ENCODE data around the gene OR5I1. TPM values are rescaled to one million over a fixed set of nuclear protein-coding genes. Genes with fewer than 3 reads are reported as not detected.
A peak's percentile ranks its signal among the peaks of the same experiment; 100 is the strongest.

Gene OR5I1
- total and polyA plus RNA-seq, 2 experiments from 2014 or later = not detected

DNA sequence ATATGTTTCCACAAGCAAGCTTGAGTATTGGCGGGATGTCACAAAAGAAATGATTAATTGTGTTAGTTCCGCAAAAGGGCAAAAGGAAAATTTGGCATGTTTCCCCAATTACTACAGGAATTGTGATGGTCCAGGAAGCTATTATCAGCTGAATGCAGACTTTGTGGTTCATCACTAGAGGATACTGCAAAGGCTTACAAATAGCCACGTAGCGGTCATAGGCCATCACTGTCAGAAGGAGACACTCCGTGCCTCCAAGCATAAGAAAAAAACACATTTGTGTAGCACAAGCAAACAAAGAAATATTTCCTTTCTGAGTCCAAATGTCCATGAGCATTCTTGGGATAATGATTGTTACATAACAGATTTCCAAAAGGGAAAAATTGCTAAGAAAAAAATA lies 31.7 kb upstream of the OR5I1 start:
- no peaks in the 10 kb centered on the region for H3K4me1 Mint-ChIP-seq
- H2AFZ ChIP-seq = no peak overlapping the region
- H4K20me1 ChIP-seq (replicated peaks; ENCODE audit: insufficient read depth) = no peaks in the 10 kb centered on the region
- H3K27ac ChIP-seq (ENCODE audit: low read depth) = no peak overlapping the region
- H3K27me3 ChIP-seq (ENCODE audit: insufficient read depth) = no peaks in the 10 kb centered on the region
- H3K4me3 ChIP-seq = no peak overlapping the region
- H3K9me3 Mint-ChIP-seq = peaks cover 2% of the 10 kb centered on the region; the same call in 1 of the 3 replicates
- ATAC-seq (no peak), DNase-seq (ENCODE audit: low spot score) (no peak)
- TF ChIP-seq ZNF114 (CRISPR knock-in tag; IDR thresholded peaks at IDR 0.05) = no peak
- no peak for TF ChIP-seq STAT1 (IDR thresholded peaks at IDR 0.05; ENCODE audit: unreplicated experiment)
- TF ChIP-seq JUNB (IDR thresholded peaks at IDR 0.05; ENCODE audit: unreplicated experiment) = no peak
- TF ChIP-seq ZNF462 (CRISPR knock-in tag; IDR thresholded peaks at IDR 0.05) = no peak
- no peak for TF ChIP-seq EZH2phosphoT487 (IDR thresholded peaks at IDR 0.05; ENCODE audit: unreplicated experiment)
- TF ChIP-seq ZNF331 (CRISPR knock-in tag; IDR thresholded peaks at IDR 0.05; ENCODE audit: low read depth) = no peak
- H3K4me2 ChIP-seq = no peak overlapping the region
- H3K27ac Mint-ChIP-seq = no peak overlapping the region
- H3K36me3 ChIP-seq (ENCODE audit: insufficient read depth) = no peaks in the 10 kb centered on the region
- H3K4me1 ChIP-seq (ENCODE audit: insufficient read depth) = no peaks in the 10 kb centered on the region
- no peaks in the 10 kb centered on the region for H3F3A ChIP-seq (replicated peaks; ENCODE audit: low read depth)
- no peaks in the 10 kb centered on the region for H3K79me2 ChIP-seq (replicated peaks; ENCODE audit: insufficient read depth)
- H3K36me3 Mint-ChIP-seq (ENCODE audit: low read depth) = no peaks in the 10 kb centered on the region; the same call in 2 of the 3 replicates
- H3K27me3 Mint-ChIP-seq (ENCODE audit: insufficient read depth, low read depth, poor library complexity) = peaks cover 4% of the 10 kb centered on the region
- no peak overlapping the region for H3K4me3 Mint-ChIP-seq
- no peaks in the 10 kb centered on the region; the same call in 1 of the 2 replicates for H3K9me2 ChIP-seq (ENCODE audit: insufficient read depth)

DNA sequence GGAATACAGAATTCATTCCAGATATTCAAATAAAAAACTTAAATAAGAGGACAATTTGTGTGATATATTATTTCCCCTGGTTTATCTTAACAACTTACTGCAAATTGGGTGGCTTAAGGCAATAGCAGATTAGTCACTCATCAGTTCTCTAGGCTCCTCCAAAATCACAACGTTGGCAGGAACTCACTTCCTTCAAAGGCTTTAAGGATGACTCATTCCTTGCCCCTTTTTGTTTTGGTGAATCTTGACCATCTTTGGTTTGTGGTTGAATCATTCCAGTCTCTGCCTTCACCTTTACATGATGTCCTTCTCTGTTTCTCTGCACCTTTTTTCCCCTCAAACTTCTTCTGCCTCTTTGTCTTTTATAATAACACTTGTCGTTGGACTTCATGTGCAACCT lies 30.2 kb upstream of the OR5I1 start:
- Mint-ChIP-seq H3K27me3 (ENCODE audit: insufficient read depth, low read depth, poor library complexity) (peaks cover 4% of the 10 kb centered on the region), H3K9me3 (no peaks in the 10 kb centered on the region), H3K27ac (no peak overlapping the region), H3K36me3 (ENCODE audit: low read depth) (no peaks in the 10 kb centered on the region; the same call in 2 of the 3 replicates), H3K4me3 (no peak overlapping the region), H3K4me1 (no peaks in the 10 kb centered on the region)
- Histone ChIP-seq H3K4me3 (no peak overlapping the region), H3K27me3 (ENCODE audit: insufficient read depth) (no peaks in the 10 kb centered on the region), H3F3A (replicated peaks; ENCODE audit: low read depth) (no peaks in the 10 kb centered on the region), H3K36me3 (ENCODE audit: insufficient read depth) (no peaks in the 10 kb centered on the region), H4K20me1 (replicated peaks; ENCODE audit: insufficient read depth) (no peaks in the 10 kb centered on the region), H2AFZ (peak overlapping the region; percentile 23; the same call in 1 of the 2 replicates), H3K4me1 (ENCODE audit: insufficient read depth) (no peaks in the 10 kb centered on the region), H3K79me2 (replicated peaks; ENCODE audit: insufficient read depth) (no peaks in the 10 kb centered on the region), H3K9me2 (ENCODE audit: insufficient read depth) (no peaks in the 10 kb centered on the region), H3K4me2 (no peak overlapping the region), H3K27ac (ENCODE audit: low read depth) (no peak overlapping the region)
- TF ChIP-seq, protein P1, sequence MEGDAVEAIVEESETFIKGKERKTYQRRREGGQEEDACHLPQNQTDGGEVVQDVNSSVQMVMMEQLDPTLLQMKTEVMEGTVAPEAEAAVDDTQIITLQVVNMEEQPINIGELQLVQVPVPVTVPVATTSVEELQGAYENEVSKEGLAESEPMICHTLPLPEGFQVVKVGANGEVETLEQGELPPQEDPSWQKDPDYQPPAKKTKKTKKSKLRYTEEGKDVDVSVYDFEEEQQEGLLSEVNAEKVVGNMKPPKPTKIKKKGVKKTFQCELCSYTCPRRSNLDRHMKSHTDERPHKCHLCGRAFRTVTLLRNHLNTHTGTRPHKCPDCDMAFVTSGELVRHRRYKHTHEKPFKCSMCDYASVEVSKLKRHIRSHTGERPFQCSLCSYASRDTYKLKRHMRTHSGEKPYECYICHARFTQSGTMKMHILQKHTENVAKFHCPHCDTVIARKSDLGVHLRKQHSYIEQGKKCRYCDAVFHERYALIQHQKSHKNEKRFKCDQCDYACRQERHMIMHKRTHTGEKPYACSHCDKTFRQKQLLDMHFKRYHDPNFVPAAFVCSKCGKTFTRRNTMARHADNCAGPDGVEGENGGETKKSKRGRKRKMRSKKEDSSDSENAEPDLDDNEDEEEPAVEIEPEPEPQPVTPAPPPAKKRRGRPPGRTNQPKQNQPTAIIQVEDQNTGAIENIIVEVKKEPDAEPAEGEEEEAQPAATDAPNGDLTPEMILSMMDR (conservative IDR thresholded peaks at IDR 0.05; ENCODE audit: low read depth in 2 of 2) = no peak
- TF ChIP-seq EZH2phosphoT487 (IDR thresholded peaks at IDR 0.05; ENCODE audit: unreplicated experiment) (no peak), NANOG (IDR thresholded peaks at IDR 0.05; ENCODE audit: borderline replicate concordance) (no peak)
- no peak for DNase-seq (ENCODE audit: low spot score)
- no peak for ATAC-seq

All from GM23338 (cell line).